Stimulated activated CD4-positive, alpha-beta T cell treated with anti-CD3 and anti-CD28 coated beads, Interleukin-1b, Interleukin-23, amount 100 ng/mL, for 24 hours (primary cell): ENCODE data around the gene VDR.

Source experiments
- DNase-seq, 4 experiments: peaks; one replicate each; pipeline ENCODE4 v3.0.0-alpha.2; 2020; ENCODE audit warnings: low read depth in 4 of 4, low spot score in 1 of 4

The VDR gene

DNA sequence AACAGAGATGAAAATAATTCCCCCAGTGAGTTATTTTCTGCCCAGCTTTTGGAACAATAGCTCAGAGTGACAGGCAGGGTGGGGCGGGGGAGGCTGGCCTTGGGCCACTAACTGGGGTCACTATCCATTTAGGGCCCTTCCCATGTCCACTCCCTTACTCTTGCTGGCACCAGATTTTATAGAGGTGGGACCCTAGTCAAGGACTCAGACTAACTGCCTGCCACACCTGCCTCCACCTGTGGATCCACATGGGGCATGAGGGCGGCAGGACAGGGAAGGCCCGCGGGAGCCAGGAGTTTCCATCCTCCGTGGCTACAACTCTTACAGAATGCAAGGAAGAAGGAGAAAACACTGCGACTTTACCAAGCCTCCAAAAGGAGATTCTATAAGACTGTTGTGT is 10.1 kb downstream of the VDR start:
- no peak for DNase-seq

GRCh38 chr12:47894068-47894467 is 10.7 kb downstream of the VDR start:
- no peak for DNase-seq

DNA sequence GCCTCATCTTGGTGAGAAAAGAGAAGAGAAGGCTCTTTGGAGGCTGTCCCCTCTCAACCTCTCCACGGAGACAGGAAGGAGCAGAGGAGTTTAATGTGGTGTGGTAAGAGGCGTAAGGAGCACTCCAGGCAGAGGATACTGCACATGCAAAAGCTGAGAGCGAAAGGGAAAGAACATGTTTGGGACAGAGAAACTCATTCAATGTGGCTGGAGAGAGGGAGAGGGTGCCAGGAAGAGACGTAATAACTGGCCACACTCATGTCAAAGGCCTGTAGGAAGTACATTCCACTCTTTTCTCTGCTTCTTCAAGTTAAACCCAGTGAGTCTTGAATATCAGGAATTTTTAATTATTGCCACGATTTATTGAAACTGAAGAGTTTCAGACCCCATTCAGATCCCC is 12.0 kb downstream of the VDR start:
- DNase-seq, result no peak

DNA sequence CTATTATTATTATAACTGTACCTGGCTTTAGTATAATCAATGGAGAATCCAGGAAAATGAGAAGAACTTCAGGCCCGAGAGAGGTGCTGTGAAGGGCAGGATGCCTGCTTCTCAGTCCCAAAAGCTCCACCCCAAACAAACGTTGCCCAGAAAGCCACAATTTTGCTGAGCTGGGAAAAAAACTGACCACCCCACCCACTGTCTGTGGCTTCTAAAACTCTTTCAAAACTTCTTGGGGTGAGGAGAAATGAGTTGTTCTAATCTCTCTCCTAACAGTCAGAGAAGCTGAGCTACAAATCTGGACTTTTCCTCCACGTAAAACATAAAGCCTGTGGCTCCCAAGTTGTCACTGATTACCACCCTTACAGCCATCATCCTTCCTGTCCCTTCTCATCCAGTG is 13.4 kb downstream of the VDR start:
- no peak for DNase-seq

DNA sequence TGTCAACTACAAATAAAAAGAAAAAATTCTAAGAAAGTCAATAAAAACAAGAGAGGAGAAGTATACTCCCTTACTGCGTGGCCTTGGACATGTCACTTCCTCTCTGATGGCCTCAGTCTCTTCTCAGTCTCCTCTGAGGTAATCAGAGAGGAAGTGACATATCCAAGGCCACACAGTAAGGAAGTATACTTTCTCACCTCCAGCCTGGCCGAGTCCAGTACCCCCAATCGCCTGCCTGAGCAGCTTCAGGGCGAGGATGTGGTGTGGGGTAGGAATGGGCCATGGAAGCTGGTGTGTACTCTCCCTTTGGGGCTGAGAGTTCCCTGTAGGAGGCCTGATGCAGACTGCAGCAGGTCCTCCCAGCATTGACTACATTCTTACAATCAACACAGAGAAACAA is 15.8 kb downstream of the VDR start:
- DNase-seq, result no peak

DNA sequence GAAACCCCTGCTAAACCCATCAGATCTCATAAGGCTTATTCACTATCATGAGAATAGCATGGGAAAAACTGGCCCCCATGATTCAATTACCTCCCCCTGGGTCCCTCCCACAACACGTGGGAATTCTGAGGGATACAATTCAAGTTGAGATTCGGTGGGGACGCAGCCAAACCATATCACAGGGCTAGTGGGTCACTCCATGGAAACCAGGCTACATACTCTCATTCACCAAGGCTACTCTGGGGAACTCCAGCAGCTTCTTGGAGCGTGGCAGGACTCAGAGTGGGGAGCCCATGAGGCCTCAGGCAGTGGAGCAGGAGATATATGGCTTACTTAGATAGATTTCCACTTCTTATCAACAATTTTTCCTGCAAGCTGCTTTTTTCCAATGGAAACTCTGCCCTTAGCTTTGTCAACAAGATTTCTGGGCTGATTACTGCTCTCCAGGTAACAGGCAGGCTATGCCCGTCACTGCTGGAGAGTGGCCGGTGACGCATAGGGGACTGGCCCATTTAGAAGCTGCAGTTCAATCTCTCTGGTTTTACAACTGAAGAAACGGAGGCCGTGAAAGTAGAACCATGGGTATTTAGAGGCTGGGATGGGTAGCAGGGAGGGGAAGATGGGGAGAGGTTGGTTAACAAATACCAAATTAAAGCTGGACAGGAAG is 16.5 kb downstream of the VDR start:
- DNase-seq, result no peak

DNA sequence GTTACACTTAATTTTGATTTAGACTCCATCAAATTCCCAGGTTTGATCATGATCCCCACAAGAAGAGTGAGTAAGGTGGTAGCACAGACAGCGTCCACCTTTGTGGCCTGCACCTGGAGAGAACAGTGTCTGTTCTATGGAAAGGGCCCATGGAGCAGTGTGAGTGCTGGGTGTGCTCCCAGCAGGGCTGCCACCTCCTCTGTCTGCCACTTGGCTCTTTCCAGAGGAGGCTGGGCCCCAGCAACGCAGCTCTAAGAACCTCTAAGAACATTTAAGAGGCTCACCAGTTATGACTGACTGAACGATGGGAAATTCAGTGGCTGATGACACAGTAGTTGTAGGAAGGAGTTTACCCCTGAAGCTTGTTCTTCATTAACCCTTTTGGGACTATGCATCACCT is 17.3 kb downstream of the VDR start:
- no peak for DNase-seq

GRCh38 chr12:47886510-47887240 is 18.1 kb downstream of the VDR start:
- DNase-seq, result no peak

- no peak for DNase-seq
Measured at GRCh38 chr12:47885566-47885965, 19.2 kb downstream of the VDR start.

- peak; percentile 51 to 88 (median 59) for DNase-seq
Measured at GRCh38 chr12:47885012-47885501, 19.7 kb downstream of the VDR start.

DNA sequence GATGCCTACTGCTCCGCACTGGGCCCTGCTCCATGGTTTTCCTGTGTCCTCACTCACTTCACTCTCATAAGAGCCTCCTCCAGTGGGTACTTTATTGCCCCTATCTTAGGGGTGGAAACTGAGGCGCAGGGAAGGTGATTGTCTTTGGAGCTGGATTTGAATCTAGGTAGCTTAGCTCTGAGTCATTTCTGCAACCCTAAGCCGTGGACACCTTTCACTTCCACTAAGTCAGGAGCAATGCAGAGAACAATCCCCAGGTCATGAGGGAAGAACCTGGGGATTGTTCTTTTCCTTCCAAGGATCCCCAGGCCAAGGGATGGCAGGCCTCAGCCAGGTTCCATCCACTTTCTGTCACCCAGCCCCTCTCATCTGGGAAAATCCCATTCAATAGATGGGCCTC is 20.3 kb downstream of the VDR start:
- DNase-seq, result no peak

- no peak for DNase-seq
Measured at GRCh38 chr12:47883663-47884195, 21.1 kb downstream of the VDR start.

- no peak for DNase-seq
Measured at GRCh38 chr12:47882781-47883546, 21.8 kb downstream of the VDR start.

GRCh38 chr12:47881826-47882427 is 22.9 kb downstream of the VDR start:
- no peak for DNase-seq

DNA sequence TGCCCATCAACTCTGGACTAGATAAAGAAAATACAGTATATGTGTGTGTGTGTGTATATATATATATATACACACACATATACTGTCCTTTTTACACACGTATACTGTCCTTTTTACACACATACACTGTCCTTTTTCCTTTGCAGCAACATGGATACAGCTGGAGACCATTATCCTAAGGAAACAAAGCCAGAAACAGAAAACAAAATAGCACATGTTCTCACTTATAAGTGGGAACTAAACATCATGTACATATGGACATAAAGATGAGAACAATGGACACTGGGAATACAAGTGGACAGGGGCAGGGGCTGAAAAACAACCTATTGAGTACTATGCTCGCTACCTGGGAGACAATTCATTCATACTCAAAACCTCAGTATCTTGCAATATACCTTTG is 23.7 kb downstream of the VDR start:
- DNase-seq, result no peak

DNA sequence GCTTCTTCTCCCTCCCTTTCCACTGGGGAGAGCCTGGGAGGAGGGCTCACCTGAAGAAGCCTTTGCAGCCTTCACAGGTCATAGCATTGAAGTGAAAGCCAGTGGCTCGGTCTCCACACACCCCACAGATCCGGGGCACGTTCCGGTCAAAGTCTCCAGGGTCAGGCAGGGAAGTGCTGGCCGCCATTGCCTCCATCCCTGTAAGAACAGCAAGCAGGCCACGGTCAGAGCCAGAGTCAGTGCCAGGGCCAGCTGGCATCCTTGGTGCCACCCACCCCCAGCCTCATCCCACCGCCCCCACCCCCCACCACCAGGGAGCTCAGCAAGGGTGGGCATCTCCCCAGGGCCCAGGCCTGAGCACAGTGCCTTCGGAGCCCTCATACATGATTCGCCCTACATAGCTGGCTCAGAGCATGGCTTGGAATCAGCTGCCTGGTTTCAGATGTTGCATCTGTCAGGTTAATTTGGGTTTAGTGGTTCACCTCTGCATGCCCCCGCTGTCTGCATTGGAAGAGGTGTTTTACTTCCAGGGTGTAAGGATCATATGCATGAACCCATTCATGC is 25.8 kb downstream of the VDR start:
- DNase-seq, result no peak

- DNase-seq, result no peak
Measured at GRCh38 chr12:47878293-47878917, 26.4 kb downstream of the VDR start.

GRCh38 chr12:47877081-47877480 is 27.7 kb downstream of the VDR start:
- no peak for DNase-seq

DNA sequence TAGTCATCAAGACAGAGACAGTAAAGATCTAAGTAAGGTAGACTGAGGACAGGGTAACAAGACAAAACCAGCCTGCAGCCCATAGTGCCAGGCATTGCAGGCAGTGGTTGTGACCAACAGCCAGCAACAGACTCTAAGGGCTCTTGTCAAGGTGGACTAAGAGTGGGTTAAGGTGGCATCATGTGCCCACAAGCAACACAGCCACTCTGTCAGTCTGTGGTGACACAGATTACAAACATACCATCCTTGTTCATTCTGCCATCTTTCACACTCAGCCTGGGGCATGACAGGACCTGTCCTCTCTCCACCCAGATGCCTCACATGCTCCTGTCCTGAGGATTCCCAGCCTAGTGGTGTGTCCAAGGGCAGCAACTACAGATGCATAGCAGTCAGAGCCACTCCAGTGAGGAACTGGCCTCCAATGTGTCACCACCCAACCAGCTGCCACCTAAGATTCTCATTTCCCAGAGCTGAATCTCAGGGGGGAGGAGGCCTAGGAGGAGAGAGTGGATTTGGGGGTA is 28.3 kb downstream of the VDR start:
- DNase-seq, result no peak

GRCh38 chr12:47875746-47876439 is 28.9 kb downstream of the VDR start:
- DNase-seq, result no peak
